Caco-2 (cell line): ENCODE results near the gene DOCK4. TPM values are rescaled to one million over a fixed set of nuclear protein-coding genes. Genes with fewer than 3 reads are reported as not detected.

Experiments used
- BruUV-seq: library from RNA; stranded (reverse); fragments of 400-500 nt; replicated peaks from 2 replicates; lab custom pipeline; 2021; lab: Mats Ljungman, UMichigan
- CTCF ChIA-PET: fragments of 300-600 bp; sonication (Branson Sonifier 250); formaldehyde crosslinking; loops from one replicate; lab custom pipeline; 2022; ENCODE audit warnings: antibody characterized with exemption; lab: Charles Lee
- POLR2A ChIA-PET: fragments of 300-600 bp; sonication (Branson Sonifier 250); formaldehyde crosslinking; loops from one replicate; lab custom pipeline; 2022; ENCODE audit warnings: antibody characterized with exemption; lab: Charles Lee
- DNase-seq, 2 experiments: peaks; one replicate each; pipeline versions ENCODE4 v3.0.0 to v3.0.0-alpha.2; 2020 to 2022
- H3K27me3 ChIP-seq: replicated peaks from 2 replicates; pipeline ENCODE4 v1.6.0; 2011; ENCODE audit warnings: low read length; ENCODE audit not compliant: control insufficient read depth, insufficient read depth
- H3K36me3 ChIP-seq: 2 replicates; pipeline ENCODE4 v1.5.1; 2011; ENCODE audit warnings: low read length; ENCODE audit not compliant: control insufficient read depth, insufficient read depth
- H3K4me1 ChIP-seq: fragments of 250-450 bp; sonication (Bioruptor Pico); 2 replicates; pipeline ENCODE4 v1.5.1; 2020; ENCODE audit warnings: mild to moderate bottlenecking
- H3K4me3 ChIP-seq: 2 replicates; pipeline ENCODE4 v1.5.1; 2011; ENCODE audit warnings: low read depth, mild to moderate bottlenecking, control low read depth, low read length
- H3K9me3 ChIP-seq: fragments of 250-450 bp; sonication (Bioruptor Pico); 2 replicates; pipeline ENCODE4 v1.5.1; 2020; ENCODE audit warnings: mild to moderate bottlenecking, moderate library complexity
- H3K27ac Mint-ChIP-seq: one replicate; pipeline ENCODE4 v1.8.0; 2022; ENCODE audit warnings: mixed read lengths; ENCODE audit not compliant: unreplicated experiment
- H3K27me3 Mint-ChIP-seq: one replicate; pipeline ENCODE4 v1.8.0; 2022; ENCODE audit warnings: mixed read lengths; ENCODE audit not compliant: insufficient read depth, unreplicated experiment
- H3K36me3 Mint-ChIP-seq: one replicate; pipeline ENCODE4 v1.8.0; 2022; ENCODE audit warnings: mild to moderate bottlenecking, mixed read lengths; ENCODE audit not compliant: insufficient read depth, unreplicated experiment
- H3K4me1 Mint-ChIP-seq: one replicate; pipeline ENCODE4 v1.8.0; 2022; ENCODE audit warnings: low read depth, mixed read lengths; ENCODE audit not compliant: unreplicated experiment
- H3K4me3 Mint-ChIP-seq: one replicate; pipeline ENCODE4 v1.8.0; 2022; ENCODE audit warnings: mild to moderate bottlenecking, moderate library complexity, mixed read lengths; ENCODE audit not compliant: unreplicated experiment
- H3K9me3 Mint-ChIP-seq: one replicate; pipeline ENCODE4 v1.8.0; 2022; ENCODE audit warnings: mixed read lengths; ENCODE audit not compliant: unreplicated experiment
- intact Hi-C: fragments of 100-400 bp; cut with micrococcal nuclease; formaldehyde crosslinking; loops from one replicate; pipeline ENCODE4 v1.10.0; 2022; ENCODE audit not compliant: unreplicated experiment
- total RNA-seq: library from RNA; stranded (reverse); gene quantifications from 2 replicates; pipeline ENCODE4 v1.2.3, GENCODE V29; 2022
- TF ChIP-seq, protein P1 (sequence below), 2 experiments: fragments of 200-600 bp in 1 of 2; IDR thresholded peaks; 1 replicate in 1 of 2; 2 replicates in 1 of 2; pipeline versions ENCODE4 v1.5.1 to v1.8.0; 2011 to 2022; ENCODE audit warnings: antibody characterized with exemption in 1 of 2, control low read depth in 1 of 2, inconsistent platforms in 1 of 2, low read depth in 1 of 2, low read length in 1 of 2, mild to moderate bottlenecking in 1 of 2, moderate library complexity in 1 of 2; ENCODE audit not compliant: insufficient read depth in 1 of 2, severe bottlenecking in 1 of 2, unreplicated experiment in 1 of 2

DOCK4 gene
- total RNA-seq, 1 experiment from 2014 or later: 2.0 TPM

DNA sequence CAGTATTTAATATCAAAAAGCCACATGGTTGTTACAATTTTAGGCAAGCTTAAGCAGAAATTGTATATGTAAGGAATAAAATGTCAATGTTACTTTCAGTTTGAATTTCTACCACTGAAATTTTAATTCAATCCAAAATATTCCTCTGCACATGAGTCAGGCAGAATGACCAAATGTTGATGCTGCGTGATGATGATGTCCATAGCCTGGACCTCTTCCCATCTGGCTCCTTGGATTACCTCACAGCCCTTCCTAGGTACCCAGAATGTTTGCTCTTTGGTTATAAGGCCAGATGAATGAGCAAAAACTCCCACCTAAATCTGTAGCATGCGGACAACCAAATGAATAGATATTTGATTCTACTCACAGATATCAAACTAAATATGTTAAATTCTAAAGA, 385.6 kb downstream of the DOCK4 start:
- no TSS peak for BruUV-seq
- no peaks in the 10 kb centered on the region for H3K36me3 Mint-ChIP-seq
- H3K27me3 ChIP-seq: no peaks in the 10 kb centered on the region
- no peak for DNase-seq
- H3K36me3 ChIP-seq: no peaks in the 10 kb centered on the region
- POLR2A ChIA-PET: no interaction called here
- no peak overlapping the region for H3K4me3 Mint-ChIP-seq
- no peaks in the 10 kb centered on the region for H3K9me3 ChIP-seq
- no peaks in the 10 kb centered on the region for H3K27me3 Mint-ChIP-seq
- CTCF ChIA-PET: no interaction called here
- H3K4me3 ChIP-seq: no peak overlapping the region
- TF ChIP-seq, protein P1, sequence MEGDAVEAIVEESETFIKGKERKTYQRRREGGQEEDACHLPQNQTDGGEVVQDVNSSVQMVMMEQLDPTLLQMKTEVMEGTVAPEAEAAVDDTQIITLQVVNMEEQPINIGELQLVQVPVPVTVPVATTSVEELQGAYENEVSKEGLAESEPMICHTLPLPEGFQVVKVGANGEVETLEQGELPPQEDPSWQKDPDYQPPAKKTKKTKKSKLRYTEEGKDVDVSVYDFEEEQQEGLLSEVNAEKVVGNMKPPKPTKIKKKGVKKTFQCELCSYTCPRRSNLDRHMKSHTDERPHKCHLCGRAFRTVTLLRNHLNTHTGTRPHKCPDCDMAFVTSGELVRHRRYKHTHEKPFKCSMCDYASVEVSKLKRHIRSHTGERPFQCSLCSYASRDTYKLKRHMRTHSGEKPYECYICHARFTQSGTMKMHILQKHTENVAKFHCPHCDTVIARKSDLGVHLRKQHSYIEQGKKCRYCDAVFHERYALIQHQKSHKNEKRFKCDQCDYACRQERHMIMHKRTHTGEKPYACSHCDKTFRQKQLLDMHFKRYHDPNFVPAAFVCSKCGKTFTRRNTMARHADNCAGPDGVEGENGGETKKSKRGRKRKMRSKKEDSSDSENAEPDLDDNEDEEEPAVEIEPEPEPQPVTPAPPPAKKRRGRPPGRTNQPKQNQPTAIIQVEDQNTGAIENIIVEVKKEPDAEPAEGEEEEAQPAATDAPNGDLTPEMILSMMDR (IDR thresholded peaks at IDR 0.05; ENCODE audit: insufficient read depth in 1 of 2, low read depth in 1 of 2, low read length in 1 of 2, severe bottlenecking in 1 of 2, unreplicated experiment in 1 of 2): no peak
- no peaks in the 10 kb centered on the region for H3K4me1 ChIP-seq
- H3K4me1 Mint-ChIP-seq: no peaks in the 10 kb centered on the region
- no peaks in the 10 kb centered on the region for H3K9me3 Mint-ChIP-seq
- no peak overlapping the region for H3K27ac Mint-ChIP-seq
- intact Hi-C loops: no loop called here

DNA sequence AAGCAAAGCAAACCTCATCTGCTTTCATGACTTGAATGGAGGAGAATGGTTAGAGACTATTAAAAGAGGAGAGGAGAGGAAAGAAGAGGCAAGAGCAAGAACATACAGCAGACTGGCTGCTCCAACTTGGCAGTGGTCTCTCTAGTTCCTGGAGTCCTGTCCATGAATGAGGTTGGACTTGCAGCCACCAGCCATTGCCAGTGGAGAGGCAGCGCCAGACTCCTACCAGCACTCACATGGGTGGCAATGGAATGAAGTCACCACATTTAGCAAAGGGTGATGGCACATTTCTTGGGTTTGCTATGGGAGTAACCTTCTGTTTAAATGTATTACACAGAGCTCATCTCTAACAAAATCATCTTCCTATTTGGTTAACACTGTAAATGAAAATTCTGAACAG, 386.1 kb downstream of the DOCK4 start:
- intact Hi-C loops: no loop called here
- Histone ChIP-seq H3K36me3 (no peaks in the 10 kb centered on the region), H3K9me3 (no peaks in the 10 kb centered on the region), H3K27me3 (no peaks in the 10 kb centered on the region), H3K4me3 (no peak overlapping the region), H3K4me1 (no peaks in the 10 kb centered on the region)
- Mint-ChIP-seq H3K9me3 (no peaks in the 10 kb centered on the region), H3K27ac (no peak overlapping the region), H3K4me1 (no peaks in the 10 kb centered on the region), H3K27me3 (no peaks in the 10 kb centered on the region), H3K36me3 (no peaks in the 10 kb centered on the region), H3K4me3 (no peak overlapping the region)
- no TSS peak for BruUV-seq
- CTCF ChIA-PET: no interaction called here
- TF ChIP-seq, protein P1 (IDR thresholded peaks at IDR 0.05; ENCODE audit: insufficient read depth in 1 of 2, low read depth in 1 of 2, low read length in 1 of 2, severe bottlenecking in 1 of 2, unreplicated experiment in 1 of 2): no peak
- POLR2A ChIA-PET: no interaction called here
- DNase-seq: no peak

DNA sequence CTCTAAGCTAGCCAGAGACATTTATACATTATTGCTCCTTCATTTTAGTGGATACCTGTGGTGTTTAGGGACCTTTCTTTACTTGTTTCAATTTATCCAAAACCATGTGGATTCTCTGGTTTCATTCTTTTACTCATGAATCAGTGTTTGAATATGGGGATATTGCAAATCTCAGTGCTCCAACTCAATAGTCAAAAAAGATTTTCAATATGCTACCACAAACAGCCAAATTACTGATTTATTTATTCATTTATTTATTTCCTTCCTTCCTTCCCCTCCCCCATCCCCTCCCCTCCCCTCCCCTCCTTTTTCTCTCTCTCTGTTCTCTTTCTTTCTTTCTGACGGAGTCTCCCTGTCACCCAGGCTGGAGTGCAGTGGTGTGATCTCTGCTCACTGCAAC, 390.8 kb downstream of the DOCK4 start:
- no peaks in the 10 kb centered on the region for H3K9me3 ChIP-seq
- BruUV-seq: no TSS peak
- intact Hi-C loops: no loop called here
- ChIA-PET POLR2A (no interaction called here), CTCF (no interaction called here)
- no peaks in the 10 kb centered on the region for H3K36me3 Mint-ChIP-seq
- H3K27me3 Mint-ChIP-seq: no peaks in the 10 kb centered on the region
- no peak overlapping the region for H3K4me3 ChIP-seq
- TF ChIP-seq, protein P1 (IDR thresholded peaks at IDR 0.05; ENCODE audit: insufficient read depth in 1 of 2, low read depth in 1 of 2, low read length in 1 of 2, severe bottlenecking in 1 of 2, unreplicated experiment in 1 of 2): no peak
- no peaks in the 10 kb centered on the region for H3K36me3 ChIP-seq
- no peaks in the 10 kb centered on the region for H3K4me1 ChIP-seq
- H3K4me1 Mint-ChIP-seq: no peaks in the 10 kb centered on the region
- no peak for DNase-seq
- no peak overlapping the region for H3K27ac Mint-ChIP-seq
- H3K27me3 ChIP-seq: no peaks in the 10 kb centered on the region
- no peaks in the 10 kb centered on the region for H3K9me3 Mint-ChIP-seq
- H3K4me3 Mint-ChIP-seq: no peak overlapping the region
